OCI-LY3 (cell line): ENCODE measurements around the gene ACSL3.
"Not testable (repeated sequence)": the region's sequence is repeated elsewhere in the genome, so short reads cannot be mapped to it uniquely, and the experiment has no call there.

ENCODE experiments used
- H2AFZ ChIP-seq: fragments of 200-600, 300-600 bp; shearing (Covaris generic); 2 replicates; pipeline ENCODE4 v1.6.0; 2014; ENCODE audit warnings: antibody characterized with exemption, low read depth, low read length
- H3K27ac ChIP-seq: fragments of 200-600, 300-600 bp; sonication (generic); 2 replicates; pipeline ENCODE4 v1.5.1; 2014; ENCODE audit warnings: mild to moderate bottlenecking, low read length, moderate library complexity, mixed read lengths
- H3K27me3 ChIP-seq: fragments of 200-600, 300-600 bp; sonication (generic); 2 replicates; pipeline ENCODE4 v1.6.1; 2014; ENCODE audit warnings: low read depth, low read length, mixed read lengths
- H3K36me3 ChIP-seq: fragments of 200-600, 300-600 bp; sonication (generic); replicated peaks from 2 replicates; pipeline ENCODE3; 2014; ENCODE audit warnings: low read depth, low read length, mixed read lengths
- H3K4me1 ChIP-seq: fragments of 300-600, 200-600 bp; sonication (generic); 2 replicates; pipeline ENCODE4 v1.6.1; 2014; ENCODE audit warnings: low read length, mixed read lengths
- H3K4me2 ChIP-seq: fragments of 200-600, 300-600 bp; sonication (generic); 2 replicates; pipeline ENCODE4 v1.6.1; 2014; ENCODE audit warnings: low read length, mixed read lengths
- H3K4me3 ChIP-seq: fragments of 300-600, 200-600 bp; sonication (generic); 2 replicates; pipeline ENCODE4 v1.5.1; 2014; ENCODE audit warnings: antibody characterized with exemption, mild to moderate bottlenecking, low read length, moderate library complexity
- H3K79me2 ChIP-seq: fragments of 300-600, 200-600 bp; shearing (Covaris generic); 2 replicates; pipeline ENCODE4 v1.6.1; 2014; ENCODE audit warnings: mild to moderate bottlenecking, low read length, mixed read lengths
- H3K9ac ChIP-seq: fragments of 300-600, 200-600 bp; shearing (Covaris generic); 2 replicates; pipeline ENCODE4 v1.6.0; 2014; ENCODE audit warnings: mild to moderate bottlenecking, low read length, moderate library complexity
- H3K9me3 ChIP-seq: fragments of 200-600, 300-600 bp; shearing (Covaris generic); 2 replicates; pipeline ENCODE4 v1.6.1; 2014; ENCODE audit warnings: low read length, mixed read lengths; ENCODE audit not compliant: insufficient read depth
- H4K20me1 ChIP-seq: fragments of 200-600, 300-600 bp; sonication (generic); 2 replicates; pipeline ENCODE4 v1.6.1; 2016; ENCODE audit warnings: low read length, mixed read lengths; ENCODE audit not compliant: insufficient read depth
- EZH2phosphoT487 ChIP-seq: fragments of 200-600 bp; shearing (Covaris generic); IDR thresholded peaks from 2 replicates; pipeline ENCODE4 v1.6.1; 2018; ENCODE audit warnings: antibody characterized with exemption, mixed run types, low read depth
- TF ChIP-seq, protein P1 (sequence below): fragments of 200-600, 300-600 bp; sonication (generic); IDR thresholded peaks from 2 replicates; pipeline ENCODE4 v1.5.1; 2014; ENCODE audit warnings: antibody characterized with exemption, low read length, low read depth

The ACSL3 gene

DNA sequence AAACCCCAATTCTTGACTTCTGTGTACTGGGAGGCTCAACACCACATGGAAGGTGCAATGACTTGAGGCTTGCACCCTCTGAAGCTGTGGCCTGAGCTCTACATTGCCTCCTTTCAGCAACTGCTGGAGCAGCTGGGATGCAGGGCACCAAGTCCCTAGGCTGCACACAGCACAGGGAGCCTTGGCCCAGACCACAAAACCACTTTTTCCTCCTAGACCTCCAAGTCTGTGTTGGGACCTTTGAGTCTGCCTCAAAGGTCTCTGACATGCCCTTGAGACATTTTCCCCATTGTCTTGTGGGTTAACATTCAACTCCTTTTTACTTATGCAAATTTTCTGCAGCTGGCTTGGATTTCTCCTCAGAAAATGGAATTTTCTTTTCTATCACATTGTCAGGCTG is 128.6 kb downstream of the ACSL3 start:
- Histone ChIP-seq H3K9me3 (no peaks in the 10 kb centered on the region), H3K79me2 (no peaks in the 10 kb centered on the region), H3K27me3 (no peaks in the 10 kb centered on the region), H3K4me2 (no peak overlapping the region), H3K4me1 (peaks cover 16% of the 10 kb centered on the region), H4K20me1 (no peaks in the 10 kb centered on the region), H3K36me3 (no peaks in the 10 kb centered on the region), H3K4me3 (no peak overlapping the region), H3K27ac (no peak overlapping the region), H2AFZ (no peak overlapping the region), H3K9ac (no peak overlapping the region)
- no peak for TF ChIP-seq EZH2phosphoT487
- TF ChIP-seq, protein P1, sequence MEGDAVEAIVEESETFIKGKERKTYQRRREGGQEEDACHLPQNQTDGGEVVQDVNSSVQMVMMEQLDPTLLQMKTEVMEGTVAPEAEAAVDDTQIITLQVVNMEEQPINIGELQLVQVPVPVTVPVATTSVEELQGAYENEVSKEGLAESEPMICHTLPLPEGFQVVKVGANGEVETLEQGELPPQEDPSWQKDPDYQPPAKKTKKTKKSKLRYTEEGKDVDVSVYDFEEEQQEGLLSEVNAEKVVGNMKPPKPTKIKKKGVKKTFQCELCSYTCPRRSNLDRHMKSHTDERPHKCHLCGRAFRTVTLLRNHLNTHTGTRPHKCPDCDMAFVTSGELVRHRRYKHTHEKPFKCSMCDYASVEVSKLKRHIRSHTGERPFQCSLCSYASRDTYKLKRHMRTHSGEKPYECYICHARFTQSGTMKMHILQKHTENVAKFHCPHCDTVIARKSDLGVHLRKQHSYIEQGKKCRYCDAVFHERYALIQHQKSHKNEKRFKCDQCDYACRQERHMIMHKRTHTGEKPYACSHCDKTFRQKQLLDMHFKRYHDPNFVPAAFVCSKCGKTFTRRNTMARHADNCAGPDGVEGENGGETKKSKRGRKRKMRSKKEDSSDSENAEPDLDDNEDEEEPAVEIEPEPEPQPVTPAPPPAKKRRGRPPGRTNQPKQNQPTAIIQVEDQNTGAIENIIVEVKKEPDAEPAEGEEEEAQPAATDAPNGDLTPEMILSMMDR = no peak

DNA sequence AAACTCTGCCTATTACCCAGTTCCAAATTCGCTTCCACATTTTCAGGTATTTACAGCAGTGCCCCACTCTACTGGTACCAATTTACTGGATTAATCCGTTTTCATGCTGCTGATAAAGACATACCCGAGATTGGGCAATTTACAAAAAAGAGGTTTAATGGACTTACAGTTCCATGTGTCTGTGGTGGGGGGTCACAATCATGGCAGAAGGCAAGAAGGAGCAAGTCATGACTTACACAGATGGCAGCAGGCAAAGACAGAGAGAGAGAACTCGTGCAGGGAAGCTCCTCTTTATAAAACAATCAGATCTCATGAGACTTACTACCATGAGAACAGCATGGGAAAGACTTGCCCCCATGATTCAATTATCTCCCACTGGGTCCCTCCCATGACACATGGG is 129.4 kb downstream of the ACSL3 start:
- H3K9me3 ChIP-seq, H2AFZ ChIP-seq, H4K20me1 ChIP-seq, H3K4me2 ChIP-seq, H3K4me3 ChIP-seq, H3K9ac ChIP-seq, H3K27me3 ChIP-seq, H3K79me2 ChIP-seq, H3K27ac ChIP-seq, H3K36me3 ChIP-seq: not testable (repeated sequence)
- H3K4me1 ChIP-seq = peaks cover 16% of the 10 kb centered on the region

DNA sequence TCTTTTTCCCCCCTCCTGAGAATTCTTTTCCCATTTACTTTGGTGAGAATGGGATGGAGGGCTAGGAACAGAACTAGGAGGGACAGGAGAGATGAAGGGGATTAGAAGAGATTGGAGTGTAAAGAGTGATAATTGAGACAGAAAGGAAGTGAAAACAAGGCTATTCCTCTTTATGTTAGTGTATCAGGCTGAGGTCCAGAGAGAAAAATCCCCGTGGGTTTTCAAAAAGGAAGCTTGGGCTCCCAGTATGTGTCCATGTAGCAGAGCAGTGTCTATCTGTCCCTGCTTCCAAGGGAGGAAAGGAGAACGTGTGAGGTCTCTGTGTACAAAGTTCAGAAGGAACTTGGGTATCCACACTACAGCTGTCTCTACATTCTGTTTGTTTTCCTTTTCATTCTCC is 131.3 kb downstream of the ACSL3 start:
- Histone ChIP-seq H2AFZ (no peak overlapping the region), H3K4me2 (peak overlapping the region; percentile 43), H3K27ac (no peak overlapping the region)

More for the DNA sequence above, 131.3 kb downstream of the ACSL3 start:
- Histone ChIP-seq H3K9me3 (no peaks in the 10 kb centered on the region), H3K4me3 (no peak overlapping the region), H4K20me1 (no peaks in the 10 kb centered on the region), H3K9ac (no peak overlapping the region), H3K27me3 (no peaks in the 10 kb centered on the region), H3K79me2 (no peaks in the 10 kb centered on the region), H3K36me3 (no peaks in the 10 kb centered on the region), H3K4me1 (peaks cover 16% of the 10 kb centered on the region)
- no peak for TF ChIP-seq EZH2phosphoT487
- TF ChIP-seq, protein P1 = no peak
